Activated T-cell treated with anti-CD3 and anti-CD28 coated beads for 1 hour (primary cell): ENCODE results near the gene THBS4.

Experiments used
- DNase-seq: peaks from one replicate; pipeline ENCODE4 v3.0.0-alpha.2; 2020; ENCODE audit warnings: low read depth

The THBS4 gene

GRCh38 chr5:80116465-80116864 is 81.3 kb downstream of the THBS4 start:
- no peak for DNase-seq

GRCh38 chr5:80117446-80117845 is 82.3 kb downstream of the THBS4 start:
- DNase-seq: no peak

GRCh38 chr5:80119372-80119771 is 84.2 kb downstream of the THBS4 start:
- DNase-seq: no peak

- no peak for DNase-seq
These were observed 87.4 kb downstream of the THBS4 start for GRCh38 chr5:80122579-80122978.

GRCh38 chr5:80124121-80124918 is 89.2 kb downstream of the THBS4 start:
- DNase-seq: no peak

- no peak for DNase-seq
These were observed 90.1 kb downstream of the THBS4 start for GRCh38 chr5:80125022-80125961.

GRCh38 chr5:80125962-80126480 is 90.9 kb downstream of the THBS4 start:
- no peak for DNase-seq

- DNase-seq: no peak
These were observed 92.0 kb downstream of the THBS4 start for GRCh38 chr5:80127116-80127552.

- DNase-seq: no peak
These were observed 93.0 kb downstream of the THBS4 start for GRCh38 chr5:80128141-80128540.

- DNase-seq: no peak
These were observed 94.0 kb downstream of the THBS4 start for GRCh38 chr5:80129146-80129545.
